ENCODE data around the gene ABLIM3.

ABLIM3 gene

DNA sequence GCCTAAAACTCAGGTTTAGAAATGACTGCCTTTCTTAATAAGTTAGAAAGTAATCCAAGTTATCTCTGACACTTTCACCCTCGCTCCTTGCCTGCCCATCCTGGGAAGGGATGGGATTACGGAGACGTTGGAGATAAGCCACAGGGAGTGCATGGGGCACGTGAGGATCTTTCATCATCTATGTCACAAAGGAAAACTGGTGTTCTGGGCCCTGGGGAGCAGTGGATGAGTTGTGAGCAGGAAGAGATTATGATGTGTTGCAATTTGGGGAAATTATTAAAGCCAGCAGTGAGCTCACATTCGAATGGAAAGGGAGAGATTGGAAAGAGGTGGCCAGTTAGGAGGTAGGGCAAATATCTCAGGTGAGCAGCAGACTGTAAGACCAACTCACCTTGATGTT is 143.2 kb downstream of the ABLIM3 start:
- no peak for DNase-seq

DNA sequence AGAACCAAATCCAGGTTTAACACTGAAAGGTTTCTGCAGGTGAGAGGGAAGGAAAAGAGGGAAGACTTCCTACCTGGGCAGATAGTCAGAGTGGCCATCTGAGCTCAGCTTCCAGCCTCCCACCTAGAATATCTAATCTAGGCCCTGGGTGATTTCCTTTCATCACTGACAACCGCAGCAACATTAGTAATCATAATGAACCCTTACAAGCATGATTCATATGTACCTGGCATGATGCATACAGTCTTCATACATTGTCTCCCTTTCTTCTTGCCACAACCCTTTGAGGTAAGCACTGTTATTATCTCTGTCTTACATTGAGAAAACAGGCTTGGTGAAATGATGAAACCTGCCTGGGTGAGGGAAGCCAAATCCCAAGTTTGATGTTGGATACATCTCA is 143.9 kb downstream of the ABLIM3 start:
- no peak for DNase-seq

DNA sequence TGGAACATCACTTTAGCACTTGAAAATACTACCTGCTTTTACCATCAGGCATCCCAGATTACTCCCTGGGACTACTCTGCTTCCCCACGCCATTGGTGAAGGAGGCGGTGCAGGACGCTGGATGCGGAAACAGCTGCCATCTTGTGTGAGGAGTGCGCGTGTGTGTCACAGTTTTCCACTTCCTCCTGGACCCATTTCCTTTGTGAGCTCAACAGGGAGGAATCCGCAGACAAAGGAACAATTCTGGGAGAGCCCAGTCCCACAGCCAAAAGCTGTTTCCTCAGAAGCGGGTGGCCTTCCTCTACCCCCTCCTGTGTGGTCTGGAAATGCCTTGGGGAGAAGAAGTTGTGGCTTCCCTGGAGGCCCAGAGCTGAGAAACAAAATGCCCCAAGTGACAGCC is 147.1 kb downstream of the ABLIM3 start:
- no peak for DNase-seq

DNA sequence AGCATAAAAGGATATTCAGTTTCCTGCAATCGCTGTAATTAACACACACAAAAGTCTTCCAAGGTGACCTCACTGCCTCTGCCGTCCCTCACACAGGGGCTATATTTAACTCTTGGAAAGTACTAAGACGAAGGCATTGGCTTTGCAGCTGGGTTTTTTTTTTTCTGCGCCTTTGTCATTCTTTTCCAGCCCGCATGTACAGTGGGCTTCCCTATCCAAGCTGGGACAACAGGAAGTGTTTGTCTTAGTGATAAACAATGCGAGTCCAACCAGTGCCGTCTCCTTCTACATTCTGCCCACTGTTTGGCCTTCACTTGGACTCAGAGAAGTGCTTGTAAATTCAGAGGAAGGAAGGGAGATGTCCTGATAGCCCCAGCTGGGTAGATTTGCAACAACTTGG is 148.0 kb downstream of the ABLIM3 start:
- no peak for DNase-seq

DNA sequence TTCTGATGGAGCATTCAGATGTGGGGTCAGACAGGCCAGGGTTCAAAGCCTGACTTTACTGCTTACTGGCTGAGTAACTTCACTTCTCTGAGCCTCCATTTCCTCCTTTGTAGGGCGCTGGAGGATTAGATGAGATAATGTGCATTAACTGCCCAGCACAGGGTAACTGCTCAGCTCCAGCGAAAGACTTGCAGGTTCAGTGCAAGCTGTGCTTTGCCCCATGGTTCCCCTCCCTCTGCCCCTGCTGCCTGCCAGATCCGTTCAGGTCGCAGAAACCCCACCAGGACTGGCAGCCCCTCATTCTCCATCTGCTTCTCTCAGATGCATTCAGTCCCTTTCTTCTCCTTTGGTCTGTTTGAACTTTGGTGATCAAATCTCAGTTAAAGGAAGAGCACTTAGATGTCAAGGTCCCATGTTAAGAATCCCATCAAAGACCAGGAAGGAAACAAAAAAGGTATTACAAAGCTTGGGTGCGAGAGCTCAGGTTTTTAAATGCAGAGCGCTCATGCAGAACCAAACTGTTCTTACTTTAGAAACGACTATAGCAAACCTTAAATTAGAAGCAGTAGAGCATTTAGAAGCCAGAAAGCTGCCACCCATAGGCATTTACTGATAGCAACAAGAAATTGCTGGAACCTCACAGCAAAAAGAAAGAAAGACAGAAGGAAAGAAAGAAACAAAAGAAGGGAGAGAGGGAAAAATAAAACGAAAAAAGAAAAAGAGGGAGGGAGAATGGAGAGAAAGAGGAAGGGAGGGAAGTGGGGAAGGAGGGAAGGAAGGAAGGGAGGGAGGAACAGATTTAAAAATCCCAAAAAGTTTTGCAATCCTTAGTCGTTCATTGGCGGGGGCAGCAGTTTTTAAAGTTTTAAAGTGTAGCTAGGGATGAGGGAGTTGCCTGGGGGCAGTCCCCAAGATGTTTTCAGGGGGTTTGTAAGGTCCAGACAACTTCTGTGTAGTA is 153.9 kb downstream of the ABLIM3 start:
- DNase-seq: no peak

DNA sequence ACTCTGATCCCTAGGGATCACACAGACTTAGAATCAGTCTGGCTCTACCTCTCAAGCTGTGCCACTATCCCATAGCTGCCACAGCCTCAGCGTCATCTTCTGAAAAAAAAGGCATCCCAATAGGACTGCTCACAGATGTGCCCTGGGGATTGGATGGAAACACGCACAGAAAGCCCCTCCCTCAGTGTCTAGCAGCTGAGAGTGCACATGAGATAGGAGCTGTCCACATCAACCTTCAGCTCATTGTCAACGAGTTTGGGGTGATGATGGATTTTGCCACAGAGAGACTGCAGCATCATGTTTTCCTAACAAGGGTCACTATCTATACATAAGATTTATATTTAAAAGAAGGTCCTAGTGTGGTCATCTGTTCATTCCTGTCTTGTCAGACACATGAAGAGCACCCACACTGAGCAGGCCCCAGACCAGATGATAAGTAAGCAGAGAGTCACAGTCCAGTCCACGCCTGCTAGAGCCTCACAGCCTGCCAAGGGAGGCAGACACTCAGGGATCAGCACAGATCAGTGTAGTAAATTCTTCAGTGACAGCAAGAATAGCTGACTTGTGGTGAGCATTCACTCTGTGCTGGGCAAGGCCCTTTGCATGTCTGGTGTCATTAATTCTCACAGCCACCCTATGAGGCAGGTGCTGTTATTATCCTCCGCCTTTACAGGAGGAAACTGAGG is 156.2 kb downstream of the ABLIM3 start:
- no peak for DNase-seq

DNA sequence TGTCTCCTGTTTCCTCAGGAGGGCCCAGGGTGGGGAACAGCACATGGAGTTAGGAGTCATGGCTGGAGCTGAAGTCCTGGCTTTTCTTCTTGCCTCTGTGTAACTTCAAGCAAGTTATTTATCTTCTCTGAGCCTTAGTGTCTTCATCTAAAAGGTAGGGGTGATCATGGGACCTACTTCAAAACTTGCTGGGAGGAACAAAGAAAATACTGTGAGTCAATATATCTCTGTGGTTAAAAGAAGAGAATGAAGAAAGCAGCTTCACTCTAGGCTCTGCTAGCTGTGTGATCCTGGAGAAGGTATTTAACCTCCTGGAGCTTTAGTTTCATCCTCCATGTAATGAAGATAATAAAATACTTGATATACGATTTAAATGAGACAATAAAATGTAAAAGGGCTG is 156.9 kb downstream of the ABLIM3 start:
- DNase-seq: no peak

DNA sequence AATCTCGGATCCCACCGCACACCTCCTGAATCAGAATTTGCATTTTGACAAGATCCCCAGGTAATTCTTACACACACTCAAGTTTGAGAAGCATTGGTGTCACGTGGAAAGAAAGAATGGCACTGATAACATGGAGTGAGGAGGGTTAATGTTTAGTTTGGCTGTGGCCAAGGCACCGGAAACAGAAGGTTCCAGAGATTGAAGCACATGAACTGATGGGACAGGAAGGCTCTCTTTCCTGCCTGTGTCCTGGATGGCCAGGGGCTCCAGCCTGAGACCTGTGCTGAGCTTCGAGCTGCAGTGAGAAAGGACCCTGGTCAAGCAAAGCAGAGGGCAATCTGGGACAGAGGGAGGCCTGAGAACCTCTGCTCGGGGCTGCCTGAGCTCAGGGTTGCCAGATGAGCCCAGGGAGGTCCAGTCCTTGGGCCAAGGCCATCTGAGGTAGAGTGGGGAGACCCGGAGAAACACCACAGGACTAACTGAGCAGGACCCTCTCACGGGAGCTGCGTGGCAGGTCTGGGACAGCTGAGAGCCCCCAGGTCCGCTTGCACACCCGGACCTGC is 157.6 kb downstream of the ABLIM3 start:
- DNase-seq: no peak

DNA sequence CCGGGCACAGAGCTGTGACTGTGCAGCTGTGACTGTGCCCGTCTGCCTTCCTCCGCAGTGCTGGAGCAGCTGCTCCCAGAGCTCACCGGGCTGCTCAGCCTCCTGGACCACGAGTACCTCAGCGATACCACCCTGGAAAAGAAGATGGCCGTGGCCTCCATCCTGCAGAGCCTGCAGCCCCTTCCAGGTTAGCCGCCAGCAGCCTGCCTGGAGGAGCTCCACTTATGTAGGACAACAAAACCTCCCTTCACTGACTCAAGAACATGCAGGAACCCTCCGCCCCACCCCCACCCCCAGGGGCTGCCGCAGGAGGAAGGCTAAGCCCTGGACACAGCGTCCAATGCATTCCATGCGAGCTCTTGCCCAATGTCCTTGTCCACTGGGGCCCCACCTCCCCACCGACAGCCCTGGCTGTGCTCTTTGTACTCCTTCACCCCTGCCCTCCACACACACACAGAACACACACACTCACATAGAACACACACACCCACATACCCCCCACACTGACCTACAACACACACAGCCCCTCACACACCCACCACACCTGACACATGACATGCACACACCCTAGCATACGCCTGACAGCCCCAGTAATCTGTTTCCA is 158.3 kb downstream of the ABLIM3 start:
- no peak for DNase-seq

DNA sequence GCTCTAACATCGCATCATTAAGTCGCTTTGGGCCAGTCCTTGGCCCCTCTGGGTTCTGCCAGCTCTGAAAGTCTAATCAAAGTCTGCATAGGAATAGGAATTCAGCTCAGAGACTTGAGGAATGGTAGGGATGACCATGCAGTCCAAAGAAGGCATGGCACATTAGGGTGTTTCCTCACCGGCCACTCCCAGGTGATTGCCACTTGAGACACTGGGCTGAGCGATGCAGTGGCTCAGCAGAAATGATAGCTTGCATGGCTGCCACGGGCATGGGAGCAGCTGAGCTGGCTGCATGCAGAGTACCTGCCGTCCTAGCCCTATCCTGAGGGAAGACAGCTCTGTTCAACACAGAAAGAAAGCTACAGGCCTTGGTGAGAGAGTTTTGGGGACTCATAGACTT is 159.1 kb downstream of the ABLIM3 start:
- no peak for DNase-seq

DNA sequence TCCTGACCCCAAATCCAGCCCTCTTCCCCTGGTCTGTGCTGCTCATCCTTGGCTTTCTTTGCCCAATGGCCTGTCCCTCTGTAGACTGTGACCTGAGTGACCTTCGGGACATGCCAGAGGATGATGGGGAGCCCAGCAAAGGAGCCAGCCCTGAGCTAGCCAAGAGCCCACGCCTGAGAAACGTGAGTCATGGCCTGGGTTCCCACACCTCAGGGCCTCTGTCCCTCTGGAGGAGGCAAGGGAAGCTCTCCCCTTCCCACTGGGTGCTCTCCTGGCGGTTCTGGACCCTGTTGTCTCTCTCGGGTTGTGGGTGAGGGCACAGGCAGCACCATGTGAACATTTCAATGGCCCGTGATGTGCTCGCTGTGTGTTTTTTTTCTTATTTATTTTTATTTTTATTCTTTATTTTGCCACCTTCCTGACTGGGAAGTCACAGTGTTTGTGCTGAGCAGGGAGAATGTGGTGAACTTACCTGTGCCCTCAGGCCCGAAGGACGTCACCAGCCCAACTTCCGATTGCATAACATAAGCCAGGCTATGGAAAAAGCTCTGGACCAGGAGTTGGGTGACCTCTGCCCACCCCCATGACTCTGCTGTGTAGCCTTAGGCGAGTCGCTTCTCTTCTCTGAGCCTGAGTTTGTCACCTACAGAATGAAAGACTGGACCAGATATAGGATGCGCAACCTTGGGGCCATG is 159.9 kb downstream of the ABLIM3 start:
- DNase-seq: no peak

DNA sequence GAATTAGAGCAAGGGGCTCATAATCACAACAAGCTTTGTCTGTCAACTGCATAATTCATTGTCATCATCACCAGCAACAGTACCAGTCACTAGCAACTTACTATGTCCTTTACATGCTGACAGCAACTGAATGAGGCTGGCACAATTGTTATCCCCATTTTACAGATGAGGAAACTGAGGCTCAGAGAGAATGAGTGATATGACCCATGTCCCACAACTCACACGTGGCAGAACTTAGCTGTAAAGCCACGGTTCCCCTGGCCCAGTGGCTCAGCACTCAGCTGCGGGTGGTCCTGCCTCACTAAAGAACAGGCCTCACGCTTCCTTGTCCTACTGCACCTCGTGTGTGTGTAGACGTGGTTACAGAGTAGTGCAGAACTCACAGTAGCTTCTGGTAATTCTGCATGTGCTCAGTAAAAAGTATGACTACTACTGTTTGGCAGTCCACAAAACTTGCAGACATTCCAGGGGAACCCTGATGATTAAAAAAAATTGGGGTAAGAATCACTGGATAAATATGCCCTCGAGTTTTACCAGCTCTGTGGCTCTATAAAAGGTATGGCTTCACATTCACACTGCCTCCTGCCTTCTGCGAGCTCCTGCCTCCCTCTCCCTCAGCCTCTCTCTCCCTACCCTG is 160.6 kb downstream of the ABLIM3 start:
- no peak for DNase-seq

DNA sequence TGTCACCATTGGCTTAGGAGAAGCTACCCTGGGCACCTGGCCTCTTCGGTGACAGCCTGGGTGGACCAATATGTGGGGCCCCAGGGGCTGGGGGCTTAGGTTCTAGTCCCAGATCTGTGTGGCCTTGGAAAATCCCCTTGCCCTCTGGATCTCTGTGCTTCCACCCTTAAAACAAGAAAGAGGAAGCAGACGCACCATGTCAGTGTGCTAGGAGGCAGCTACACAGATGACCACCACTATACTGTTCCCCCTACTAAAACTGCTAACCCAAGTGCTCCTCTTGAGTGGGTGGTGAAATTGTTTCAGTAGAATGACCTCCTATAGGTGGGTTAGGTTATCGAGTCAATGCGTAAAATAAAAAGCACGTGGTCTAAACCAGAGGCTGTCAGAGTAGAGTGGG is 161.3 kb downstream of the ABLIM3 start:
- DNase-seq: no peak

DNA sequence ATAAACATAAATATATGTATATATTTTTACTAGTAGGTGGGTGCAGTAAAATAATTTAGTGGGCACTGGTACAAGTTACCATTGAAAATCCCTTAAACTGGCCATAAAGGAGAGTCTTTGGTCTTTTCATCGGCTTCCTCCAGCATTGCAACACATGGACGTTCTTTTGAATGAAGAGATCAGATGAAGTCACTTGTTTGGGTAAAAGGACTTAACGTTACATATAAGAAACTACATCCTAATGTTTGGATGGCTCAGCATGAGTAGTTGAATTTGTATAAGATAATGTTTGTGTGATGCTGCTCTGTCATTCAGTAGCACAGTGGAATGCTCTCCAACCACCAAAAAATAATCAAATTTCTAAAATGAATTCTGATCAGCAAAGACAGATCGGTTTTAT is 161.9 kb downstream of the ABLIM3 start:
- DNase-seq: no peak

DNA sequence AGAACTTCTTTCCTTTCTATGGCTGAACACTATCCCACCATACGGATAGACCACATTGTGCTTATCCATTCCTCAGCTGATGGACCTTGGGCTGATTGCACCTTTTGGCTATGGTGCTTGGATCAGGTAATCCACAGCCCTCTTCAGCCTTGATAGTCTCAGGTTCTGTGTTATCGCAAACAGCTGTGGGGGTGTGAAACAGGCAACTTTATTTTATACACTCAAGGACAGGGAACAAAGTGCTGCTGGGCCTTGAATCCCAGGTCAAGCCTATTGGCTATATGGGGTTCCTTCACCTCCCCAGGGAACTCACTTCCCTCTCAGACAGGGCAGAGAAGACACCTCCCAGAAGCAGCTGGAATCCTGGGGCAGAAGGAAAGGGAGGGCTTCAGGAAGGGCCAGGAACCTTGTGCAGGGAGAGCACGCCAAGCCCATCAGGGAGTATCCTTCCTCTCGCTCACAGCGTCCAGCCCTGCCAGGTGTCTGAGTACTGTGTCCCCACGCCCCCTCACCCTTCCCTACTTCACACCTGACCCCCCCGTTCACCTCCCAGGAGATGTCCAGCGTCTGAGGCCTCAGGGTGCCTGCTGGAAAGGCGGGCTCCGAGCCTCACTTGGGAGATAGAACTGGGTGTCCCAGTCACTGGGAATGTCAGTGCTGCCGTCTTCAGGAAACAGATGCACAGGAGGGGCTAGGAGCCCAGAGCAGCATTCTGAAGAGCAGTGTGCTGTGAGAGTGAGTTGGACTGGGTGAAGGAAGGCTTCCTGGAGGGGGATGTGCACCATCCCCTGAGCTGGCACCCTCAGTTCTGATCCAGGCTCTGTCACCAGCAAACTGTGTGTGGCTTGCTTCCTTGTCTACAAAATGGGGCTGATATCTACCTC is 163.1 kb downstream of the ABLIM3 start:
- no peak for DNase-seq

DNA sequence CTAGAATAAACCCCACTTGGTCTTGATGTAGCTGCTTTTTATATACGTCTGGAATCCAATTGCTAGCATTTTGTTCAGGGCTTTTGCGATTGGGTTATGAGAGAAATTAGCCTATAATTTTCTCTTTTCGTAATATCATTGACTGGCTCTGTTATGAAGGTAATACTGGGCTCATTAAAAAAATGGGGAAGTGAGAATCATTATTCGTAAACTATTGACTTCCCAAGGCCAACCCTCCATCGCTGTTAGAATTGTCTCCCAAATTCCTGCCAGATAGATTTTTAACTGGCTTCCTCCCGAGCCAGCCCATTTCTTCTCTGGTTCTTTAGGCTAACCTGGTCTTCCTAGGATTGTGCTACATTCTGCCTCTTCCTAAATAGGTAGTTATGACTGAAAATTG is 168.1 kb downstream of the ABLIM3 start:
- DNase-seq: no peak
